ENCODE data around the gene ANAPC4. TPM values are rescaled to one million over a fixed set of nuclear protein-coding genes. Genes with fewer than 3 reads are reported as not detected.

Gene ANAPC4
- total RNA-seq, 4 donors from 2014 or later: 35.5 to 43.0 (median 38.0) TPM

DNA sequence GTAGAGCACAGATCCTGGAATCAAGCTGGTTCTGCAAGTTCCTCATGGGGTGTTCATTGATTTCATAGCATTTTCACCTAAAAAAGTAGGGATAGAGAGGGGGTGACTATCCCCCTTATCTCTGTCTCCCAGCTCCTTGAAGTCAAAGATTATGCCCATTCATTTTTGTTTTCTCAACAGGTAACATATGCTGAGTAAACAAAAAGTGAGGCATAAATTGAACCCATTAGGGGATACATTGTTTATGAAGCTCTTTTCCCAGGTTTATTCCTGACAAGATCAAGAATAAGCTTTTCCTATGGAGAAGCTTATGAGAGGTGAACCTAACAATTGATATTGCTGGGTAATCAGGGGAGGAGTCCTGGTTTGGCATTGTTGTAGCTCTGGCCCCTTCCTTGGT, 9.2 kb upstream of the ANAPC4 start:
- TF ChIP-seq, protein P1, sequence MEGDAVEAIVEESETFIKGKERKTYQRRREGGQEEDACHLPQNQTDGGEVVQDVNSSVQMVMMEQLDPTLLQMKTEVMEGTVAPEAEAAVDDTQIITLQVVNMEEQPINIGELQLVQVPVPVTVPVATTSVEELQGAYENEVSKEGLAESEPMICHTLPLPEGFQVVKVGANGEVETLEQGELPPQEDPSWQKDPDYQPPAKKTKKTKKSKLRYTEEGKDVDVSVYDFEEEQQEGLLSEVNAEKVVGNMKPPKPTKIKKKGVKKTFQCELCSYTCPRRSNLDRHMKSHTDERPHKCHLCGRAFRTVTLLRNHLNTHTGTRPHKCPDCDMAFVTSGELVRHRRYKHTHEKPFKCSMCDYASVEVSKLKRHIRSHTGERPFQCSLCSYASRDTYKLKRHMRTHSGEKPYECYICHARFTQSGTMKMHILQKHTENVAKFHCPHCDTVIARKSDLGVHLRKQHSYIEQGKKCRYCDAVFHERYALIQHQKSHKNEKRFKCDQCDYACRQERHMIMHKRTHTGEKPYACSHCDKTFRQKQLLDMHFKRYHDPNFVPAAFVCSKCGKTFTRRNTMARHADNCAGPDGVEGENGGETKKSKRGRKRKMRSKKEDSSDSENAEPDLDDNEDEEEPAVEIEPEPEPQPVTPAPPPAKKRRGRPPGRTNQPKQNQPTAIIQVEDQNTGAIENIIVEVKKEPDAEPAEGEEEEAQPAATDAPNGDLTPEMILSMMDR (IDR thresholded peaks at IDR 0.05; ENCODE audit: low read depth): no peak

DNA sequence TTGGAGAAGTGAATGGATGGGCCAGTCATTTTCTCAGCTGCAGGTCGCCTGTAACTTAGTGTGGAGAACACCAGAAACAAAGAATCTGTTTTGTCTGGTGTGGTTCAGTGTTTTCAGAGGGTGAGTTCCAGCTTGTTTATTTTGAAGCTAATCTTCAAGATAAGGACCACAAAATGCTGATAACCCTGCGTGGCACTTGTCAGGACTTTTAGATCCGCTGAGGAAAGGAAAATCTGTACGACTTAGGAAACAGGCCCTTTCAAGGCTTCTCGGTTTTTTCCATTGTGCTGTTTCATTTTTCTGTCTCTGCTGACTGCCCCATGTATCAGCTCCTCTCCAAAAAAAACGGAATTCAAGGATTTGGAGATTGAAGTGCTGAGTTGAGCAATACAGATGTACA, 8.7 kb upstream of the ANAPC4 start:
- TF ChIP-seq, protein P1 (IDR thresholded peaks at IDR 0.05; ENCODE audit: low read depth): no peak

DNA sequence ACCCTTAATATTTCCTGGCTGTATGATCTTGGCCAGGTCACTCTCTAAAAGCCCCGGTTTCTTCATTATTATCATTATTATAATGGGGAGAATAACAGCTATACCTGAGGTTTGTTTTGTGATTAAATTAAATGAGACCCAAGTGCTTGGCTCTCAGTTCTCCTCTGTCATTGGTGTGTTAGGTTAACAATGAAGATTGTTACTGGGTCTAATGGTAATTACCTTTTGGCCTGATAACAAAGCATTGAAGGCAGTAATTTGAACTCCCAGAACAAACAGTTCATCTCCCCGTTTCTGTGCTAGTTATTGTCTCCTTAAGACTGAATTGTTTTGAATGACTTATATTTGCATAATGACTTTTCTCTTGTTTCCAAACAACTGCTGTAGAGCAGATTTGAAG, 6.8 kb upstream of the ANAPC4 start:
- TF ChIP-seq, protein P1 (IDR thresholded peaks at IDR 0.05; ENCODE audit: low read depth): no peak

DNA sequence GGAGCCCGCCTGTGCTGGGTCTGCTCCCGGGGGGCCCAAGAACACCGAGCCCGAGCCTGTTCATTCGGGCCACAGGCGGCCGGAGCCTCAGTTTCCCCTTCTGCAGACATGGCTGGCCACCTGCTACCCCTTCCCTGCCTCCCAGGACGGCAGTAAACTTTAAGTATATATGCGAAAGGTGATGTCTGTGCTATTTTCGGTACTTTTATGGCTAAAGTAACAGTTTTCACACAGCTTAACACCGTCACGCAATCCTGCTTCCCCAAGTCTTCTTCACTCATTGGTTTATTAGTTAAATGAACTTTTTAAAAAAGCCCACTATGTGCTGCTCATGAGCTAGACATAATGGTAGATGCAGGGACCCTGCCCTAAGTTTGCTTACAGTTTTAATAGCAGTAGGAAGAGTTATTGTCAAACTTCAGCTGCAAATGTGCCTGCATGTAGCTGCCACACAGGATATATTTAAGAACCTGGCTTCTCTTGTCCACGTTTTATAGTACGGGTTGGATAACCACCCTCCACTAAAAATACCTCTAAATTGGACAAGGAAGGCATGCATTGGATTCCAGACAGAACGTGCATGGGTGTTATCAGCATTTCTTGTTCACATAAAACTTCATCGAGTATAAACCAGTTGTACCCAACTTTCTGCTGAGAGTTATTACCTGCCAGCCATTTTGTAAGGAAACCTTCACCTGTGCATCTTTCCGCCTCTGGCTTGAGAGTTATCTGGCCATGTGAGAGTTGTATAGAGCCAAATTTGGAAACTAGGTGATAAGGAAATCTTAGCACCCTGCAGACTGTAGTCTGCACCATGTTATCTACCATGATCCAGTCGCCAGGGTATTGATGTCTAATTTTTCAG, 741 bp downstream of the ANAPC4 start:
- TF ChIP-seq, protein P1 (IDR thresholded peaks at IDR 0.05; ENCODE audit: low read depth): no peak

DNA sequence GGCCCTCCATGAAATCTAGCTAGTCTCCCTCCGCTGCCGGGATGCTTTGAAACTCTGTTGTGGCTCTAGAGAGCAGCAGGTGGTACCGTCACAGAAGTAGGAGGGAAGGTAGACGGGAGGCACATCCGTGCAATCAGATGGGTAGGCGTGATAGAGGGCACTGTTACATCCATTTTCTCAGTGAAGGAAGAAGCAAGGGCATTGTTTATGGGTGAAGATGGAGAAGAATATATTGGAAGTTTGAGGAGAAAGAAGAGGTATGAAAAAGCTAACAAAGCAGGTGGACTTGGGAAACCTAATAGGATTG, 1.3 kb downstream of the ANAPC4 start:
- TF ChIP-seq, protein P1 (IDR thresholded peaks at IDR 0.05; ENCODE audit: low read depth): no peak

DNA sequence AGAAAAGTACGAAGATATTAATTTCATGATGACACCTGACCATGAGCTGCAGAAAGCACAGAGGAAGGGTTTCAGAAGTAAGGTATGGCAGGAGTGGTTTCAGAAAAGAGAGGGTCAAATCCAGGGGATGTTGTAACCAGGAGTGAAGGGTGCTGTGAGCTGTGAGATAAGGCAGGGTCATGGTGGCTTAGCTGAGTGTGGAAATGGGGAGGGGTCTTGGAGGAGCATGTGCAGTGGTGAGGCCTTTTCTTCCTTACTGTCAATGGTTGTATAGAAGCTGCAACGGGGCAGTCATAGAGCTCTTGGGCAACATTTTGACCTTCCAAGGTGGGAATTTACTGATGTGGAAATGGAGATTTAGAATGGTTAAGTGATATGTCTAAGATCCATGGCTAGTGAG, 2.5 kb downstream of the ANAPC4 start:
- TF ChIP-seq, protein P1 (IDR thresholded peaks at IDR 0.05; ENCODE audit: low read depth): no peak

DNA sequence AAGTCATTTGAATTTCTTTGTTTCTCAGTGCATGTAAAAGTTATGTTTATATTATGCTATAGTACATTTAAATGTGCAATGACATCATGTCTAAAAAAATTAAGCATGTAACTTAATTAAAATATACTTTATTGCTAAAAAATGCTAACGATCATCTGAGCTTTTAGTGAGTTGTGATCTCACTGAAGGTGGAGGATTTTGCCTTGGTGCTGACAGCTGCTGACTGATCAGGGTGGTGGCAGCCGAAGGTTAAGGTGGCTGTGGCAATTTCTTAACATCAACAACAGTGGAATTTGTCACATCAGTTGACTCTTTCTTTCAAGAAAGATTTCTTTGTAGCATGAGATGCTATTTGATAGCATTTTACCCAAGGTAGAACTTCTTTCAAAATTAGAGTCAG, 6.6 kb downstream of the ANAPC4 start:
- TF ChIP-seq, protein P1 (IDR thresholded peaks at IDR 0.05; ENCODE audit: low read depth): no peak

All from subcutaneous adipose tissue (tissue), 4 donors.